HCT116 (cell line): Measurements from ENCODE around the gene RNF141.

Source experiments
- ATF3 ChIP-seq: IDR thresholded peaks from 2 replicates; pipeline ENCODE4 v1.6.1; 2012
- CEBPB ChIP-seq: IDR thresholded peaks from 2 replicates; pipeline ENCODE4 v1.6.1; 2012; ENCODE audit warnings: low read depth
- CTCF ChIP-seq, 3 experiments: fragments of 200-600 bp in 1 of 3; sonication (generic) in 1 of 3; IDR thresholded peaks in 2 of 3; conservative IDR thresholded peaks in 1 of 3; 2 replicates each; pipeline ENCODE4 v1.5.1; 2012 to 2017; ENCODE audit warnings: low read depth in 2 of 3, low read length in 2 of 3, antibody characterized with exemption in 1 of 3, borderline replicate concordance in 1 of 3, control low read depth in 1 of 3, mild to moderate bottlenecking in 1 of 3, mixed read lengths in 1 of 3, mixed run types in 1 of 3, moderate library complexity in 1 of 3; ENCODE audit not compliant: insufficient read depth in 1 of 3
- EZH2 ChIP-seq: fragments of 200-600 bp; sonication (generic); IDR thresholded peaks from 2 replicates; pipeline ENCODE4 v1.6.1; 2017; ENCODE audit warnings: antibody characterized with exemption, mixed run types
- FOSL1 ChIP-seq: IDR thresholded peaks from 2 replicates; pipeline ENCODE4 v1.6.1; 2012; ENCODE audit warnings: low read depth
- POLR2A ChIP-seq: IDR thresholded peaks from 2 replicates; pipeline ENCODE4 v1.7.0; 2011; ENCODE audit warnings: borderline replicate concordance; ENCODE audit not compliant: insufficient read depth, insufficient read length; ENCODE audit errors: extremely low read depth
- POLR2AphosphoS5 ChIP-seq: IDR thresholded peaks from 2 replicates; pipeline ENCODE4 v1.6.1; 2011; ENCODE audit warnings: mild to moderate bottlenecking, low read depth, low read length, moderate library complexity
- RAD21 ChIP-seq: IDR thresholded peaks from 2 replicates; pipeline ENCODE4 v1.6.1; 2012; ENCODE audit warnings: low read depth, mild to moderate bottlenecking
- ZNF274 ChIP-seq: fragments of 200-500 bp; sonication (Bioruptor generic); IDR thresholded peaks from 2 replicates; pipeline ENCODE4 v1.6.1; 2014; ENCODE audit warnings: mild to moderate bottlenecking, low read depth, low read length, inconsistent platforms

- no peak for TF ChIP-seq EZH2
- TF ChIP-seq FOSL1 = no peak
- TF ChIP-seq POLR2A = no peak
- no peak for TF ChIP-seq CTCF (IDR thresholded peaks at IDR 0.05 in 2 of 3, conservative IDR thresholded peaks at IDR 0.05 in 1 of 3; ENCODE audit: borderline replicate concordance in 1 of 3, insufficient read depth in 1 of 3, low read depth in 2 of 3, low read length in 2 of 3)
- no peak for TF ChIP-seq CEBPB
- TF ChIP-seq RAD21 = no peak
- no peak for TF ChIP-seq ZNF274
- TF ChIP-seq ATF3 = no peak
- TF ChIP-seq POLR2AphosphoS5 = no peak
Measured at GRCh38 chr11:10473371-10473770, 67.6 kb downstream of the RNF141 start.
